Mesendoderm (in vitro differentiated cells): ENCODE data around the gene MEF2A.
A peak's percentile ranks its signal among the peaks of the same experiment; 100 is the strongest.

ENCODE experiments used
- DNase-seq: peaks from one replicate; pipeline ENCODE4 v3.0.0; 2013
- H2AK5ac ChIP-seq: 2 replicates; pipeline ENCODE4 v1.6.1; 2013; ENCODE audit warnings: low read length, inconsistent platforms
- H2BK120ac ChIP-seq: 2 replicates; pipeline ENCODE4 v1.6.1; 2013; ENCODE audit warnings: low read depth, mild to moderate bottlenecking, low read length, moderate library complexity, mixed read lengths
- H2BK15ac ChIP-seq: replicated peaks from 2 replicates; pipeline ENCODE4 v1.6.1; 2013; ENCODE audit warnings: low read depth, mild to moderate bottlenecking, moderate library complexity
- H2BK5ac ChIP-seq: 2 replicates; pipeline ENCODE4 v1.6.1; 2013; ENCODE audit warnings: low read length, inconsistent platforms
- H3K18ac ChIP-seq: 2 replicates; pipeline ENCODE4 v1.6.1; 2013; ENCODE audit warnings: mild to moderate bottlenecking, low read length, mixed read lengths
- H3K23ac ChIP-seq: one replicate; pipeline ENCODE4 v1.6.1; 2013; ENCODE audit warnings: low read length
- H3K27ac ChIP-seq: 2 replicates; pipeline ENCODE4 v1.5.1; 2013; ENCODE audit warnings: low read depth, mild to moderate bottlenecking, inconsistent platforms, low read length, moderate library complexity
- H3K27me3 ChIP-seq: 2 replicates; pipeline ENCODE4 v1.6.1; 2013; ENCODE audit warnings: low read length, control low read depth, mild to moderate bottlenecking, inconsistent platforms; ENCODE audit not compliant: insufficient read depth, poor library complexity
- H3K36me3 ChIP-seq: 2 replicates; pipeline ENCODE4 v1.6.1; 2013; ENCODE audit warnings: low read length, inconsistent platforms; ENCODE audit not compliant: control insufficient read depth, insufficient read depth
- H3K4ac ChIP-seq: one replicate; pipeline ENCODE4 v1.6.1; 2013; ENCODE audit warnings: low read depth, mild to moderate bottlenecking, low read length, moderate library complexity
- H3K4me1 ChIP-seq: 2 replicates; pipeline ENCODE4 v1.6.1; 2013; ENCODE audit warnings: low read depth, low read length, inconsistent platforms; ENCODE audit not compliant: control insufficient read depth
- H3K4me2 ChIP-seq: 2 replicates; pipeline ENCODE4 v1.6.1; 2013; ENCODE audit warnings: low read length
- H3K4me3 ChIP-seq: 2 replicates; pipeline ENCODE4 v1.5.1; 2013; ENCODE audit warnings: mild to moderate bottlenecking, low read length
- H3K56ac ChIP-seq: one replicate; pipeline ENCODE4 v1.6.1; 2013; ENCODE audit warnings: low read length
- H3K79me1 ChIP-seq: 2 replicates; pipeline ENCODE4 v1.6.1; 2013; ENCODE audit warnings: low read length, inconsistent platforms
- H3K79me2 ChIP-seq: 2 replicates; pipeline ENCODE4 v1.6.1; 2013; ENCODE audit warnings: mild to moderate bottlenecking, low read length; ENCODE audit not compliant: control insufficient read depth, insufficient read depth
- H3K9ac ChIP-seq: 2 replicates; pipeline ENCODE4 v1.6.1; 2013; ENCODE audit warnings: low read length, inconsistent platforms
- H4K5ac ChIP-seq: one replicate; pipeline ENCODE4 v1.6.1; 2013; ENCODE audit warnings: low read length
- H4K8ac ChIP-seq: one replicate; pipeline ENCODE4 v1.6.1; 2013; ENCODE audit warnings: low read depth, mild to moderate bottlenecking, control low read depth, low read length, moderate library complexity
- WGBS: extraction: QIAGEN DNeasy Blood & Tissue Kit; methylation state at CpG from one replicate; pipeline ENCODE4 v1.1.7; 2013; ENCODE audit warnings: low lambda C conversion rate, missing lambda C conversion rate; ENCODE audit not compliant: insufficient coverage; ENCODE audit errors: extremely low coverage; 5-methylcytosine and 5-hydroxymethylcytosine counted together

MEF2A gene

DNA sequence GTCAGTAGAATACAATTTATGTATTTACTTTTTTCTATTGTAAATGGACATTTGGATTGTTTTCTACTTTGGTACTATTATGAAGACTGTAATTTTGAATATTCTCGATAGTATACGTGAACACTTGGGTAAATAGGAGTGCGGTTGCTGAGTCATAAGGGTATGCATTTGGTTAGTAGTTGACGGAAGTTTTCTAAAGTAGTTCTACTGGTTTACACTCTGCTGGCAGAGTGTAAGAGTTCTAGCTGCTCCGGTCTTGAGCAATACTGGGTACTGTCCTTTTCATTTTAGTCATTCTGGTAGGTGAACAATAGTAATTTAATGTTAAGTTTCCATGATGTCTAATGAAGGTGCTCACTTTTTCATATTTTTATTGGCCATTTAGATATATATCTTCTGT is 70.0 kb downstream of the MEF2A start:
- no peak for DNase-seq
- H3K18ac ChIP-seq, result no peak overlapping the region
- H3K23ac ChIP-seq, result no peak overlapping the region
- H2BK5ac ChIP-seq, result no peak overlapping the region
- no peak overlapping the region for H2BK120ac ChIP-seq
- H4K8ac ChIP-seq, result no peak overlapping the region
- no peak overlapping the region for H2AK5ac ChIP-seq
- no CpG with 5 or more reads among the region's 5 CpGs for WGBS
- no peak overlapping the region for H4K5ac ChIP-seq
- H3K27ac ChIP-seq, result no peak overlapping the region
- no peak overlapping the region for H3K4me3 ChIP-seq
- H3K4ac ChIP-seq, result no peak overlapping the region
- no peak overlapping the region for H3K56ac ChIP-seq
- no peak overlapping the region for H2BK15ac ChIP-seq
- no peaks in the 10 kb centered on the region for H3K27me3 ChIP-seq
- H3K36me3 ChIP-seq, result no peaks in the 10 kb centered on the region
- H3K79me1 ChIP-seq, result no peaks in the 10 kb centered on the region
- no peak overlapping the region for H3K9ac ChIP-seq
- H3K79me2 ChIP-seq, result no peaks in the 10 kb centered on the region
- no peaks in the 10 kb centered on the region for H3K4me1 ChIP-seq
- H3K4me2 ChIP-seq, result no peak overlapping the region

GRCh38 chr15:99644913-99645542 is 79.2 kb downstream of the MEF2A start:
- DNase-seq, result peak; percentile 28
- no peaks in the 10 kb centered on the region for H3K36me3 ChIP-seq
- 100% methylated on average over 1 of the region's 2 CpGs for WGBS
- no peak overlapping the region for H3K27ac ChIP-seq
- no peak overlapping the region for H3K56ac ChIP-seq
- no peak overlapping the region for H3K4ac ChIP-seq
- no peak overlapping the region for H3K23ac ChIP-seq
- H2BK120ac ChIP-seq, result no peak overlapping the region
- peak overlapping the region; percentile 86 for H4K8ac ChIP-seq
- H3K27me3 ChIP-seq, result no peaks in the 10 kb centered on the region
- H3K79me1 ChIP-seq, result no peaks in the 10 kb centered on the region
- no peaks in the 10 kb centered on the region for H3K4me1 ChIP-seq
- no peak overlapping the region for H3K9ac ChIP-seq
- no peak overlapping the region for H3K4me3 ChIP-seq
- H3K79me2 ChIP-seq, result no peaks in the 10 kb centered on the region
- no peak overlapping the region for H3K18ac ChIP-seq
- no peak overlapping the region for H3K4me2 ChIP-seq
- H4K5ac ChIP-seq, result no peak overlapping the region
- H2BK5ac ChIP-seq, result no peak overlapping the region
- H2AK5ac ChIP-seq, result no peak overlapping the region
- H2BK15ac ChIP-seq, result no peak overlapping the region

GRCh38 chr15:99645543-99645935 is 79.8 kb downstream of the MEF2A start:
- Histone ChIP-seq H4K8ac (no peak overlapping the region), H2BK5ac (no peak overlapping the region), H3K4me2 (no peak overlapping the region), H2BK120ac (no peak overlapping the region), H3K4me3 (no peak overlapping the region), H3K27ac (no peak overlapping the region), H3K79me1 (no peaks in the 10 kb centered on the region), H2AK5ac (no peak overlapping the region), H3K9ac (no peak overlapping the region), H3K4ac (no peak overlapping the region), H3K18ac (no peak overlapping the region), H3K79me2 (no peaks in the 10 kb centered on the region), H2BK15ac (no peak overlapping the region), H3K27me3 (no peaks in the 10 kb centered on the region), H3K56ac (no peak overlapping the region), H3K4me1 (no peaks in the 10 kb centered on the region), H4K5ac (no peak overlapping the region), H3K23ac (no peak overlapping the region), H3K36me3 (no peaks in the 10 kb centered on the region)
- DNase-seq, result no peak
- whole genome bisulfite sequencing, result no CpG with 5 or more reads among the region's 3 CpGs

GRCh38 chr15:99645951-99646350 is 80.2 kb downstream of the MEF2A start:
- no peaks in the 10 kb centered on the region for H3K36me3 ChIP-seq

DNA sequence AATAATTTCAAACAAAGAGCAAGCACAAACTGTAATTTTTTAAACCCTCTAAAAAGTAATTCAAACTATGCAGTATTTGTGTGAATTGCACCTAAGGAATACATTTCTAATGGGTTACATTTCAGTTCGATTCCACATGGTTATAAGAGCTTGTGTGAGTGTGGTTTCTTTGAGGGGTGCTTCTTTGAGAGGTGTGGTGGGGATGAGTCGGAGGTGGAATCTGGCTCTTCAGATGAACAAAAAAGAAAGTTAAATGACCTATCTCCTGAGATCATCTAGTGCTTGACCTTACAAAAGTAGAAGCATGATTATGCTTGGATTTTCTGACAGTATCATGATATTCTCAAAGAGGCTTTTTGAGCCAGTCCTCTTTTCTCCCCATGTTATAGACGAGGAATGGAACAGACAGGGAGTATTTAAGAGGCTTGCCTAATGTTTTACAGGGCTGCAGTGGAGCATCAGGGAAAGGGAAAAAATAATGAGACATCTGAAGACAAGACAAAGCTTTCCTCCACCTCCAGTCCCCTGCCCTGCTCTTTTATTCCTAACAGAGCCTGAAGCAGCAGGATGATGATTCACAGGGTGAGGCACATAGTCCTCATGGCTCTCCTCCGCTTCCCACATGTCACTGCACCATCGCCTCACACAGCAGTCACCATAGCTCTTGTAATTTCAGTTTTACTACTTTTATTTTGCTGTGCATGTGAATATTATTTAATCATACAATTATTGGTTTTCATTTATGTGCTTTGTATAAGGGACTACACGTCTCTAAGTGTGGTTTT is 85.4 kb downstream of the MEF2A start:
- no CpG with 5 or more reads among the region's 6 CpGs for WGBS
- Histone ChIP-seq H2BK5ac (no peak overlapping the region), H3K4ac (no peak overlapping the region), H3K79me2 (no peaks in the 10 kb centered on the region), H4K8ac (no peak overlapping the region), H2BK120ac (no peak overlapping the region), H3K79me1 (no peaks in the 10 kb centered on the region), H3K18ac (no peak overlapping the region), H2BK15ac (no peak overlapping the region), H3K27me3 (no peaks in the 10 kb centered on the region), H3K27ac (no peak overlapping the region), H3K9ac (no peak overlapping the region), H3K56ac (no peak overlapping the region), H3K4me2 (no peak overlapping the region), H4K5ac (no peak overlapping the region), H3K36me3 (no peaks in the 10 kb centered on the region), H3K4me3 (no peak overlapping the region), H2AK5ac (no peak overlapping the region), H3K23ac (no peak overlapping the region), H3K4me1 (no peaks in the 10 kb centered on the region)
- DNase-seq, result no peak

More at GRCh38 chr15:99645951-99646350, 80.2 kb downstream of the MEF2A start:
- no peak overlapping the region for H2BK15ac ChIP-seq
- no peak overlapping the region for H3K18ac ChIP-seq
- no peaks in the 10 kb centered on the region for H3K79me1 ChIP-seq
- no peak overlapping the region for H3K4me3 ChIP-seq
- no peak overlapping the region for H4K8ac ChIP-seq
- no peak overlapping the region for H3K27ac ChIP-seq
- no peak overlapping the region for H3K56ac ChIP-seq
- H2BK120ac ChIP-seq, result no peak overlapping the region
- no peak for DNase-seq
- no peak overlapping the region for H4K5ac ChIP-seq
- H2AK5ac ChIP-seq, result no peak overlapping the region
- no peak overlapping the region for H3K4me2 ChIP-seq
- no peaks in the 10 kb centered on the region for H3K79me2 ChIP-seq
- no peak overlapping the region for H2BK5ac ChIP-seq
- H3K4ac ChIP-seq, result no peak overlapping the region
- no peak overlapping the region for H3K9ac ChIP-seq
- no peak overlapping the region for H3K23ac ChIP-seq
- H3K4me1 ChIP-seq, result no peaks in the 10 kb centered on the region
- no peaks in the 10 kb centered on the region for H3K27me3 ChIP-seq
